ENCODE results near the gene TXNRD2. TPM values are rescaled to one million over a fixed set of nuclear protein-coding genes. Genes with fewer than 3 reads are reported as not detected.

Gene TXNRD2
- total RNA-seq, 1 donor: 19.5 TPM

GRCh38 chr22:19918332-19919106, 23.1 kb downstream of the TXNRD2 start:
- Histone ChIP-seq H3K9me3 (ENCODE audit: low read depth, low read length) (no peaks in the 10 kb centered on the region), H3K79me2 (ENCODE audit: insufficient read depth, low read length) (no peaks in the 10 kb centered on the region), H3K27ac (ENCODE audit: low read depth, low read length) (no peak overlapping the region), H3K27me3 (ENCODE audit: insufficient read depth, low read length) (no peaks in the 10 kb centered on the region), H3K36me3 (ENCODE audit: insufficient read depth, low read length) (peaks cover 31% of the 10 kb centered on the region), H3K4me2 (ENCODE audit: insufficient read depth, low read length) (no peak overlapping the region), H4K20me1 (ENCODE audit: insufficient read depth, low read length) (no peaks in the 10 kb centered on the region), H3K4me1 (ENCODE audit: insufficient read depth, low read length) (no peaks in the 10 kb centered on the region), H3K4me3 (ENCODE audit: insufficient read depth, low read length) (no peak overlapping the region), H2AFZ (ENCODE audit: low read length) (no peak overlapping the region)
- peak; percentile 82 for DNase-seq (ENCODE audit: insufficient read length, low spot score, missing footprints)
- no peak for TF ChIP-seq CTCF (IDR thresholded peaks at IDR 0.05; ENCODE audit: extremely low read depth, low read depth, low read length)

- H3K4me3 ChIP-seq (ENCODE audit: insufficient read depth, low read length): no peak overlapping the region
- peaks cover 34% of the 10 kb centered on the region for H3K36me3 ChIP-seq (ENCODE audit: insufficient read depth, low read length)
- TF ChIP-seq CTCF (IDR thresholded peaks at IDR 0.05; ENCODE audit: extremely low read depth, low read depth, low read length): no peak
- no peak for DNase-seq (ENCODE audit: insufficient read length, low spot score, missing footprints)
- no peak overlapping the region for H2AFZ ChIP-seq (ENCODE audit: low read length)
- H3K9me3 ChIP-seq (ENCODE audit: low read depth, low read length): no peaks in the 10 kb centered on the region
- H3K27ac ChIP-seq (ENCODE audit: low read depth, low read length): no peak overlapping the region
- H3K79me2 ChIP-seq (ENCODE audit: insufficient read depth, low read length): no peaks in the 10 kb centered on the region
- no peak overlapping the region for H3K4me2 ChIP-seq (ENCODE audit: insufficient read depth, low read length)
- H3K27me3 ChIP-seq (ENCODE audit: insufficient read depth, low read length): no peaks in the 10 kb centered on the region
- no peaks in the 10 kb centered on the region for H4K20me1 ChIP-seq (ENCODE audit: insufficient read depth, low read length)
- no peaks in the 10 kb centered on the region for H3K4me1 ChIP-seq (ENCODE audit: insufficient read depth, low read length)
These were observed 24.1 kb downstream of the TXNRD2 start for GRCh38 chr22:19917389-19918138.

DNA sequence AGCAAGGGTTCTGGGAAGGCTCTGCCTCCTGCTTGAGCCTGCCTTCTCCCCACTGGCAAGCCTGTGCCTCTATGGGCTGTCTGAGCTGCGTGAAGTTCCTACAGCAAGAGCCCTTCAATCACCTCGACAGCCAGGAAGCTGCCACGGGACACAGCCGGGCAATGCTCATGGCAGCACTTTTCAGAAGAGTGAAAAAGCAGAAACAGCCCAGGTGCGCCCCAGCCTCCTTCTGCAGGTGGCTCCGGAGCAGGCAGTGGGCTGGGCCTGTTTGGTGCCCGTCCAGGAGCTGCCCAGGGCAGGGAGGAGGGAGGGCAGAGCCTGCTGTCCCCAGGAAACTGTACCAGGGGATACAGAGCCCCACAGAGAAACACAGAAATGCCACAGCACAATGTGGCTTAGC, 24.7 kb downstream of the TXNRD2 start:
- Histone ChIP-seq H3K27me3 (ENCODE audit: insufficient read depth, low read length) (no peaks in the 10 kb centered on the region), H3K27ac (ENCODE audit: low read depth, low read length) (no peak overlapping the region), H2AFZ (ENCODE audit: low read length) (no peak overlapping the region), H3K4me2 (ENCODE audit: insufficient read depth, low read length) (no peak overlapping the region), H3K9me3 (ENCODE audit: low read depth, low read length) (no peaks in the 10 kb centered on the region), H3K4me1 (ENCODE audit: insufficient read depth, low read length) (no peaks in the 10 kb centered on the region), H3K36me3 (ENCODE audit: insufficient read depth, low read length) (peaks cover 34% of the 10 kb centered on the region), H4K20me1 (ENCODE audit: insufficient read depth, low read length) (no peaks in the 10 kb centered on the region), H3K79me2 (ENCODE audit: insufficient read depth, low read length) (no peaks in the 10 kb centered on the region), H3K4me3 (ENCODE audit: insufficient read depth, low read length) (no peak overlapping the region)
- DNase-seq (ENCODE audit: insufficient read length, low spot score, missing footprints): peak; percentile 56
- TF ChIP-seq CTCF (IDR thresholded peaks at IDR 0.05; ENCODE audit: extremely low read depth, low read depth, low read length): no peak

GRCh38 chr22:19916006-19916405, 25.6 kb downstream of the TXNRD2 start:
- Histone ChIP-seq H3K27me3 (ENCODE audit: insufficient read depth, low read length) (no peaks in the 10 kb centered on the region), H3K9me3 (ENCODE audit: low read depth, low read length) (no peaks in the 10 kb centered on the region), H3K27ac (ENCODE audit: low read depth, low read length) (no peak overlapping the region), H4K20me1 (ENCODE audit: insufficient read depth, low read length) (no peaks in the 10 kb centered on the region), H3K4me3 (ENCODE audit: insufficient read depth, low read length) (no peak overlapping the region), H3K4me1 (ENCODE audit: insufficient read depth, low read length) (no peaks in the 10 kb centered on the region), H3K4me2 (ENCODE audit: insufficient read depth, low read length) (no peak overlapping the region), H3K79me2 (ENCODE audit: insufficient read depth, low read length) (no peaks in the 10 kb centered on the region), H2AFZ (ENCODE audit: low read length) (no peak overlapping the region), H3K36me3 (ENCODE audit: insufficient read depth, low read length) (peaks cover 34% of the 10 kb centered on the region)
- no peak for TF ChIP-seq CTCF (IDR thresholded peaks at IDR 0.05; ENCODE audit: extremely low read depth, low read depth, low read length)
- DNase-seq (ENCODE audit: insufficient read length, low spot score, missing footprints): no peak

Data from osteoblast (primary cell).